ENCODE results near the gene MRPL20.
A peak's percentile ranks its signal among the peaks of the same experiment; 100 is the strongest.
"Not testable (repeated sequence)": the region's sequence is repeated elsewhere in the genome, so short reads cannot be mapped to it uniquely, and the experiment has no call there.

MRPL20 gene

GRCh38 chr1:1406821-1407635 is at the start of gene MRPL20:
MRPL20 (minus strand) TSS chr1:1407293; CDS start chr1:1407217, 76 bp downstream.
- H3K4me3 ChIP-seq (ENCODE audit: low read depth, low read length): peak within 1 kb of the TSS; percentile 95
- DNase-seq (ENCODE audit: low read depth): peak; percentile 60

GRCh38 chr1:1456683-1457255 is 49.7 kb upstream of the MRPL20 start:
- not testable (repeated sequence) for H3K4me3 ChIP-seq (ENCODE audit: low read depth, low read length); DNase-seq (ENCODE audit: low read depth)

GRCh38 chr1:1455934-1456333 is 48.8 kb upstream of the MRPL20 start:
- not testable (repeated sequence) for DNase-seq (ENCODE audit: low read depth); H3K4me3 ChIP-seq (ENCODE audit: low read depth, low read length)

GRCh38 chr1:1455366-1455884 is 48.3 kb upstream of the MRPL20 start:
- H3K4me3 ChIP-seq (ENCODE audit: low read depth, low read length): no peak overlapping the region
- no peak for DNase-seq (ENCODE audit: low read depth)

- not testable (repeated sequence) for H3K4me3 ChIP-seq (ENCODE audit: low read depth, low read length); DNase-seq (ENCODE audit: low read depth)
These were observed 47.4 kb upstream of the MRPL20 start for GRCh38 chr1:1454286-1455056.

- no peak for DNase-seq (ENCODE audit: low read depth)
- no peak overlapping the region for H3K4me3 ChIP-seq (ENCODE audit: low read depth, low read length)
These were observed 45.8 kb upstream of the MRPL20 start for GRCh38 chr1:1452882-1453281.

GRCh38 chr1:1452365-1452739 is 45.3 kb upstream of the MRPL20 start:
- DNase-seq (ENCODE audit: low read depth): not testable (repeated sequence)

GRCh38 chr1:1451696-1452364 is 44.7 kb upstream of the MRPL20 start:
- no peak overlapping the region for H3K4me3 ChIP-seq (ENCODE audit: low read depth, low read length)
- no peak for DNase-seq (ENCODE audit: low read depth)

More at GRCh38 chr1:1452365-1452739, 45.3 kb upstream of the MRPL20 start:
- not testable (repeated sequence) for H3K4me3 ChIP-seq (ENCODE audit: low read depth, low read length)

GRCh38 chr1:1450616-1451015 is 43.5 kb upstream of the MRPL20 start:
- DNase-seq (ENCODE audit: low read depth); H3K4me3 ChIP-seq (ENCODE audit: low read depth, low read length): not testable (repeated sequence)

GRCh38 chr1:1449099-1449739 is 42.1 kb upstream of the MRPL20 start, which contains the start of gene ATAD3C:
ATAD3C (plus strand) TSS chr1:1449689; CDS start chr1:1450684, 995 bp downstream.
- no peak for DNase-seq (ENCODE audit: low read depth)
- no peak within 1 kb of the TSS for H3K4me3 ChIP-seq (ENCODE audit: low read depth, low read length)

GRCh38 chr1:1446631-1447030 is 39.5 kb upstream of the MRPL20 start:
- H3K4me3 ChIP-seq (ENCODE audit: low read depth, low read length); DNase-seq (ENCODE audit: low read depth): not testable (repeated sequence)

- no peak overlapping the region for H3K4me3 ChIP-seq (ENCODE audit: low read depth, low read length)
- no peak for DNase-seq (ENCODE audit: low read depth)
These were observed 35.1 kb upstream of the MRPL20 start for GRCh38 chr1:1442069-1442770.

GRCh38 chr1:1441002-1441888 is 34.2 kb upstream of the MRPL20 start:
- no peak overlapping the region for H3K4me3 ChIP-seq (ENCODE audit: low read depth, low read length)
- no peak for DNase-seq (ENCODE audit: low read depth)

- DNase-seq (ENCODE audit: low read depth): no peak
These were observed 33.3 kb upstream of the MRPL20 start for GRCh38 chr1:1440262-1441001.

GRCh38 chr1:1439546-1440261 is 32.6 kb upstream of the MRPL20 start:
- no peak overlapping the region for H3K4me3 ChIP-seq (ENCODE audit: low read depth, low read length)
- no peak for DNase-seq (ENCODE audit: low read depth)

More at GRCh38 chr1:1440262-1441001, 33.3 kb upstream of the MRPL20 start:
- no peak overlapping the region for H3K4me3 ChIP-seq (ENCODE audit: low read depth, low read length)

Data from skeletal muscle cell (primary cell).